Measurements from ENCODE around the gene NEAT1.

DNA sequence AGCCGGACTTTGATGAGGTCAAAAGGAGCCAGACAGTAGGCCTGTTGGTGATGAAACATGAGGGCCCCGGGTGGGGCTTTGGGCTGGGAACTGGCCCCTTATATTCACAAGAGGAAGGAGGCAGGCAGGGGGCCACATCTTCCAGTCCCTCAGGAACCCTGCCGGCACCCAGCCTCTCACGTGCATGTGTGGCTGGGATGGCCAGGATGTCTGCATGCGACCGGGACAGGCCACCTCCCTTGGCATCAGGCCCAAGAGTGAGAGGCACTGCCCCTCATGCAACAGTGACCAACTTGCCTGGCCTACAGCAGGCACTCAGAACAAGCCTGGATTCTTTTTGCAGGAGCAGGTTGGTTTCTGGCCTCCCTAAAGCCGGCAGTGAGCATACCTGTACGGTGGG, 45.6 kb upstream of the NEAT1 start:
- TF ChIP-seq, protein P1, sequence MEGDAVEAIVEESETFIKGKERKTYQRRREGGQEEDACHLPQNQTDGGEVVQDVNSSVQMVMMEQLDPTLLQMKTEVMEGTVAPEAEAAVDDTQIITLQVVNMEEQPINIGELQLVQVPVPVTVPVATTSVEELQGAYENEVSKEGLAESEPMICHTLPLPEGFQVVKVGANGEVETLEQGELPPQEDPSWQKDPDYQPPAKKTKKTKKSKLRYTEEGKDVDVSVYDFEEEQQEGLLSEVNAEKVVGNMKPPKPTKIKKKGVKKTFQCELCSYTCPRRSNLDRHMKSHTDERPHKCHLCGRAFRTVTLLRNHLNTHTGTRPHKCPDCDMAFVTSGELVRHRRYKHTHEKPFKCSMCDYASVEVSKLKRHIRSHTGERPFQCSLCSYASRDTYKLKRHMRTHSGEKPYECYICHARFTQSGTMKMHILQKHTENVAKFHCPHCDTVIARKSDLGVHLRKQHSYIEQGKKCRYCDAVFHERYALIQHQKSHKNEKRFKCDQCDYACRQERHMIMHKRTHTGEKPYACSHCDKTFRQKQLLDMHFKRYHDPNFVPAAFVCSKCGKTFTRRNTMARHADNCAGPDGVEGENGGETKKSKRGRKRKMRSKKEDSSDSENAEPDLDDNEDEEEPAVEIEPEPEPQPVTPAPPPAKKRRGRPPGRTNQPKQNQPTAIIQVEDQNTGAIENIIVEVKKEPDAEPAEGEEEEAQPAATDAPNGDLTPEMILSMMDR (IDR thresholded peaks at IDR 0.05), result no peak
- no peak for TF ChIP-seq POLR2A (IDR thresholded peaks at IDR 0.05)
- no peak for TF ChIP-seq POLR2AphosphoS5 (IDR thresholded peaks at IDR 0.05)
